Measurements from ENCODE around the gene FYB1.
A peak's percentile ranks its signal among the peaks of the same experiment; 100 is the strongest.
"Not testable (repeated sequence)": the region's sequence is repeated elsewhere in the genome, so short reads cannot be mapped to it uniquely, and the experiment has no call there.

The FYB1 gene

GRCh38 chr5:39228596-39228995 is 9.2 kb upstream of the FYB1 start:
- no peak for DNase-seq (ENCODE audit: low spot score)
- no peak for TF ChIP-seq CTCF (conservative IDR thresholded peaks at IDR 0.05; ENCODE audit: low read depth)
- no peak overlapping the region for H3K27ac ChIP-seq
- POLR2A ChIA-PET (ENCODE audit: low non-redundant PET) = no interaction called here
- CTCF ChIA-PET = interaction anchor here (1.8 kb wide), 1 partner anchor 11 kb away, joined by 5 read pairs; no protein-coding TSS in a partner anchor

GRCh38 chr5:39226558-39226957 is 7.2 kb upstream of the FYB1 start:
- no peak for DNase-seq (ENCODE audit: low spot score)
- ChIA-PET CTCF (interaction anchor here (0.6 to 2.7 kb wide), 6 partner anchors 9 to 630 kb away, joined by 3 to 8 read pairs (median 4); no protein-coding TSS in a partner anchor), POLR2A (ENCODE audit: low non-redundant PET) (no interaction called here)
- no peak for TF ChIP-seq CTCF (conservative IDR thresholded peaks at IDR 0.05; ENCODE audit: low read depth)
- H3K27ac ChIP-seq = no peak overlapping the region

- DNase-seq (ENCODE audit: low spot score) = no peak
- POLR2A ChIA-PET (ENCODE audit: low non-redundant PET) = no interaction called here
- TF ChIP-seq CTCF (conservative IDR thresholded peaks at IDR 0.05; ENCODE audit: low read depth) = no peak
- no peak overlapping the region for H3K27ac ChIP-seq
- CTCF ChIA-PET = interaction anchor here (0.9 to 2.7 kb wide), 3 partner anchors 8 to 104 kb away, joined by 3 to 8 read pairs (median 4); no protein-coding TSS in a partner anchor
These were observed 6.7 kb upstream of the FYB1 start for GRCh38 chr5:39226100-39226451.

DNA sequence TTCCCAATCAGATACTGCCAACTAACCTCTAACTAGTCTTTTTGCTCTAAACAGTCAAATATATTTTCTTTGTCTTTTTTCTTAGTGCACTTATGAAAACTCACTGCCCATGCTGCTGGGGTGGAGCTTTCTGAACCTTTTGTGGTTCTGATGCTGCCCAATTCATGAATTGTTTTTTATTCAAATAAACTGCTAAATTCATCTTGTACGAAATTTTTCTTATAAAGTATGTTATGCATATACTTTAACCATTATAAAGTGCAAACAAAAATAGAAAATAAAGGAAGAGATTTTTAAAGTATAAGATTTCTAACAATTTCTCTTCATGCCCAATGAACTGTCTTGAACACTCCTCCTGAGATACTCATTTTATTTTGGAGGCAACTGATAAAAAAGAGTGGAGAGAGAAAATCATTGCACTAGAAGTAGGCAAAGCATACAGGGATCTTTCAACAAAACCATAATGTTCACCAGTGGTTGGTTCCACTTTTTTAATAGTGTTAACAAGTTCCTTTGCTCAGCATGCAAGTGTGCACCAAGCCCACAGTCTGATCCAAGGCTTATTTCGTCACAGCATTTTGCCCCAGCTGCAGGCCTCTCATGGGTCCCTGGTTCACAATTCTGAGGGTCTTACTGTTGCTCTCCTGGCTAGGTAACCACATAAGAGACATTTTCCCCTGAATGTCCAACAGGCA is 6.2 kb upstream of the FYB1 start:
- ChIA-PET POLR2A (ENCODE audit: low non-redundant PET) (no interaction called here), CTCF (interaction anchor here (0.7 to 2.7 kb wide), 5 partner anchors 8 to 104 kb away, joined by 3 to 8 read pairs (median 3); no protein-coding TSS in a partner anchor)
- TF ChIP-seq CTCF (conservative IDR thresholded peaks at IDR 0.05; ENCODE audit: low read depth) = no peak
- no peak overlapping the region for H3K27ac ChIP-seq
- DNase-seq (ENCODE audit: low spot score) = no peak

DNA sequence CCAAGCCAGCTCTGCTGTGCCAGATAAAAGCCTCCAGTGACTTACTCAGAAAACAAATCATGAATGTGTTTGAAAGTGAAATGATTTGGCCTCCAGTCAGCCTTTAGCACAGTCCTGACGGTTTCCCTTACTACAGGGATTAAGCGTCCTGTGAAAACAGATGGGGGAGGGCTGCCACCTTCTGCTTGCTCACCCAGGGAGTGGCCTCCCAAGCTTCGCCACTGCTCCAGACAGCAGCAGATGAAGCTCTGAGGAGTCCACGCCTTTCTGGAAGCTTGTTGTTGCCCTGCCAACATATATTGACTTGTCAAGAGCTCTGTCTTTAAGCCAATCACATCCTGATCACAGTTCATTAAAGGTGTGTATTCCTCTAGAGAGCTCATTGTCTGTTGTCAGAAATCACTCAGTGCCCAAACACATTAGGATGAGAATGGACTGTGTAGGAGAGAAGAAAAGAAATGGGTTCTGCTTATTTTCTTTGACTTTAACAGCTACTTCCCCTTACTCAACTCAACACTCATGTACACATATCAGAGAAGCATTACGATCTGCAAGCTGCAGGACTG is 4.9 kb upstream of the FYB1 start:
- ChIA-PET POLR2A (ENCODE audit: low non-redundant PET) (no interaction called here), CTCF (interaction anchor here (0.6 kb wide), 1 partner anchor 96 kb away, joined by 4 read pairs; no protein-coding TSS in a partner anchor)
- TF ChIP-seq CTCF (conservative IDR thresholded peaks at IDR 0.05; ENCODE audit: low read depth) = no peak
- DNase-seq (ENCODE audit: low spot score) = peak; percentile 61
- peak overlapping the region; percentile 38; the same call in 1 of the 2 replicates for H3K27ac ChIP-seq

- no peak overlapping the region for H3K27ac ChIP-seq
- CTCF ChIA-PET = interaction anchor here (0.6 kb wide), 1 partner anchor 231 kb away, joined by 3 read pairs; no protein-coding TSS in a partner anchor
- TF ChIP-seq CTCF (conservative IDR thresholded peaks at IDR 0.05; ENCODE audit: low read depth) = no peak
- POLR2A ChIA-PET (ENCODE audit: low non-redundant PET) = no interaction called here
- DNase-seq (ENCODE audit: low spot score) = no peak
These were observed 4.3 kb upstream of the FYB1 start for GRCh38 chr5:39223565-39224156.

DNA sequence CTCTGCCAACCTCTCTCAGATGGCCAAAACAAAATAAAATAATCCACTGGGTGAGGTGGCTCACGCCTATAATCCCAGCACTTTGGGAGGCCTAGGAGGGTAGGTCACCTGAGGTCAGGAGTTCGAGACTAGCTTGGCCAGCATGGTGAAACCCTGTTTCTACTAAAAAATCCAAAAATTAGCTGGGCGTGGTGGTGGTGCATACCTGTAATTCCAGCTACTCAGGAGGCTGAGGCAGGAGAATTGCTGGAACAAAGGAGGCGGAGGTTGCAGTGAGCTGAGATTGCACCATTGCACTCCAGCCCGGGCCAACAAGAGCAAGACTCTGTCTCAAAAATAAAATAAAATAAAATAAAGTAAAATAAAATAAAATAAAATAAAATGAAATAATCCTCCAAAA is 2.3 kb upstream of the FYB1 start:
- POLR2A ChIA-PET (ENCODE audit: low non-redundant PET); DNase-seq (ENCODE audit: low spot score); H3K27ac ChIP-seq: not testable (repeated sequence)
- CTCF ChIA-PET = interaction anchor here (0.7 kb wide), 1 partner anchor 69 kb away, joined by 3 read pairs; no protein-coding TSS in a partner anchor
